ENCODE results near the gene SNN.

DNA sequence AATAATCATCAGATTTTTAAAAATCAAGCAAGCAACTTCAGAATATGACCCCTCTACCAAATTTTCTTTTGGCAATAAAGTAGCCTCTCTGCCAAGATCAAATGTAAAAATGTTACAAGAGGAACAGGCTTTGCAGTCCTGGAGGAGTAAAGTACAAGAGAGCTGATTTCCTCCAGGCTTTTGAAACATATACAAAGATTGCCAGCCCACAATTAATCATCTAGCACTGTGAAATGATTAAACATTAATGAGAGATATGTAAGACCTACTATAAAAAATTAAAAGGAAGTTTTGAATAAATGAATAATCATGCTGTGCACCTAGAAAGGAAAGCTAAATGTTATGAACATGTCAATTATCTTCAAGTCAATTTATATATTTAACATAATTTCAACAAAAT lies 48.1 kb downstream of the SNN start:
- no peak for TF ChIP-seq TAF1 (IDR thresholded peaks at IDR 0.05; ENCODE audit: low read depth, low read length)
- TF ChIP-seq POLR2AphosphoS5 (IDR thresholded peaks at IDR 0.05; ENCODE audit: low read depth, low read length) = no peak
- no peak for TF ChIP-seq POLR2A (IDR thresholded peaks at IDR 0.05; ENCODE audit: low read depth, low read length)
- no peak for TF ChIP-seq PAX5 (IDR thresholded peaks at IDR 0.05; ENCODE audit: insufficient read depth, low read length, severe bottlenecking)
- TF ChIP-seq SPI1 (IDR thresholded peaks at IDR 0.05; ENCODE audit: low read depth, low read length) = no peak
